Brain microvascular endothelial cell (primary cell): ENCODE results near the gene RNF182.
"Not testable (repeated sequence)": the region's sequence is repeated elsewhere in the genome, so short reads cannot be mapped to it uniquely, and the experiment has no call there.

ENCODE experiments used
- DNase-seq: peaks from one replicate; pipeline ENCODE4 v3.0.0-alpha.2; 2020
- H3K27ac ChIP-seq: fragments of 250-450 bp; sonication (Bioruptor Pico); 2 replicates; pipeline ENCODE4 v1.5.1; 2020; ENCODE audit warnings: mild to moderate bottlenecking, moderate library complexity
- H3K27me3 ChIP-seq: fragments of 250-450 bp; sonication (Bioruptor Pico); replicated peaks from 2 replicates; pipeline ENCODE4 v1.5.1; 2020; ENCODE audit warnings: mild to moderate bottlenecking
- H3K36me3 ChIP-seq: fragments of 250-450 bp; sonication (Bioruptor Pico); replicated peaks from 2 replicates; pipeline ENCODE4 v1.5.1; 2020; ENCODE audit warnings: mild to moderate bottlenecking
- H3K4me3 ChIP-seq: 2 replicates; pipeline ENCODE4 v1.5.1; 2011; ENCODE audit warnings: low read depth, mild to moderate bottlenecking, control low read depth, low read length, moderate library complexity
- in situ Hi-C: cut with HindIII; loops from 2 replicates; pipeline ENCODE4 v1.10.0; 2017; ENCODE audit warnings: low sequenced_read_pairs, low pct_ligation_motif_present
- TF ChIP-seq, protein P1 (sequence below): IDR thresholded peaks from 2 replicates; pipeline ENCODE4 v1.5.1; 2011; ENCODE audit warnings: low read depth, mild to moderate bottlenecking, moderate library complexity, low read length, control low read depth, inconsistent platforms; ENCODE audit errors: missing control alignments

RNF182 gene, protein sequence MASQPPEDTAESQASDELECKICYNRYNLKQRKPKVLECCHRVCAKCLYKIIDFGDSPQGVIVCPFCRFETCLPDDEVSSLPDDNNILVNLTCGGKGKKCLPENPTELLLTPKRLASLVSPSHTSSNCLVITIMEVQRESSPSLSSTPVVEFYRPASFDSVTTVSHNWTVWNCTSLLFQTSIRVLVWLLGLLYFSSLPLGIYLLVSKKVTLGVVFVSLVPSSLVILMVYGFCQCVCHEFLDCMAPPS

GRCh38 chr6:13924949-13925881, at the start of gene RNF182:
RNF182 (plus strand) TSS chr6:13924952; CDS start chr6:13977120, 52,168 bp downstream.
- DNase-seq, result no peak
- H3K27ac ChIP-seq, result peak within 1 kb of the TSS; percentile 62
- peak within 1 kb of the TSS; percentile 71 for H3K4me3 ChIP-seq
- TF ChIP-seq, protein P1, sequence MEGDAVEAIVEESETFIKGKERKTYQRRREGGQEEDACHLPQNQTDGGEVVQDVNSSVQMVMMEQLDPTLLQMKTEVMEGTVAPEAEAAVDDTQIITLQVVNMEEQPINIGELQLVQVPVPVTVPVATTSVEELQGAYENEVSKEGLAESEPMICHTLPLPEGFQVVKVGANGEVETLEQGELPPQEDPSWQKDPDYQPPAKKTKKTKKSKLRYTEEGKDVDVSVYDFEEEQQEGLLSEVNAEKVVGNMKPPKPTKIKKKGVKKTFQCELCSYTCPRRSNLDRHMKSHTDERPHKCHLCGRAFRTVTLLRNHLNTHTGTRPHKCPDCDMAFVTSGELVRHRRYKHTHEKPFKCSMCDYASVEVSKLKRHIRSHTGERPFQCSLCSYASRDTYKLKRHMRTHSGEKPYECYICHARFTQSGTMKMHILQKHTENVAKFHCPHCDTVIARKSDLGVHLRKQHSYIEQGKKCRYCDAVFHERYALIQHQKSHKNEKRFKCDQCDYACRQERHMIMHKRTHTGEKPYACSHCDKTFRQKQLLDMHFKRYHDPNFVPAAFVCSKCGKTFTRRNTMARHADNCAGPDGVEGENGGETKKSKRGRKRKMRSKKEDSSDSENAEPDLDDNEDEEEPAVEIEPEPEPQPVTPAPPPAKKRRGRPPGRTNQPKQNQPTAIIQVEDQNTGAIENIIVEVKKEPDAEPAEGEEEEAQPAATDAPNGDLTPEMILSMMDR, result no peak
- H3K27me3 ChIP-seq, result no peaks in the 10 kb centered on the region
- in situ Hi-C loops, result loop anchor here (25.0 kb wide), 1 partner anchor 137 kb away; no protein-coding TSS in a partner anchor
- H3K36me3 ChIP-seq, result no peaks in the 10 kb centered on the region

GRCh38 chr6:13877051-13877450, 47.7 kb upstream of the RNF182 start:
- TF ChIP-seq, protein P1, result no peak
- Histone ChIP-seq H3K36me3 (no peaks in the 10 kb centered on the region), H3K4me3 (no peak overlapping the region), H3K27ac (no peak overlapping the region), H3K27me3 (no peaks in the 10 kb centered on the region)
- in situ Hi-C loops, result no loop called here
- peak; percentile 63 for DNase-seq

DNA sequence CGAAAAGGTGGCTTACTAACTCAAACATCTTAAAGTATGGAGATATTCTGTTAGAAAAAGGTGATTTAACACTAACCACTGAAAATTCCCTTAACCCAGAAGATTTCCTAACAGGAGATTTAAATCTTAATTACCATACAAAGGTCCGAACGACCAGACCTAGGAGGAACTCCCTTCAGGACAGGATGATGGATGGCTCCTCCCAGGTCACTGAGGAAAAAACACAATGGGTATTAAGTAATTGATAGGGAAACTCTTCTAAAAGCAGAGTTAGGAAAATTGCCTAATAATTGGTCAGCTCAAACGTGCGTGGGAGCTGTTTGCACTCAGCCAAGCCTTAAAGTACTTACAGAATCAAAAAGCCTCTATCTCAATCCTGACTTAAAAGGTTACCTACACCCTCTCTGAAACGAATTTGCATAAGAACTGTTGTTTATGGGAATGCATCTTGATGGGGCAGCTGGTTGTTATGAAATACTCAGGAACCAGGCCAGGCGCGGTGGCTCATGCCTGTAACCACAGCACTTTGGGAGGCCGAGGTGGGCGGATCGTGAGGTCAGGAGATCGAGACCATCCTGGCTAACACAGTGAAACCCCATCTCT, 44.6 kb upstream of the RNF182 start:
- in situ Hi-C loops, H3K27ac ChIP-seq, H3K36me3 ChIP-seq, DNase-seq, H3K4me3 ChIP-seq, H3K27me3 ChIP-seq: not testable (repeated sequence)

- no peak overlapping the region for H3K27ac ChIP-seq
- no peaks in the 10 kb centered on the region for H3K36me3 ChIP-seq
- TF ChIP-seq, protein P1, result no peak
- in situ Hi-C loops, result no loop called here
- H3K4me3 ChIP-seq, result no peak overlapping the region
- no peaks in the 10 kb centered on the region for H3K27me3 ChIP-seq
- no peak for DNase-seq
Observed at GRCh38 chr6:13881621-13882165, 43.1 kb upstream of the RNF182 start.

DNA sequence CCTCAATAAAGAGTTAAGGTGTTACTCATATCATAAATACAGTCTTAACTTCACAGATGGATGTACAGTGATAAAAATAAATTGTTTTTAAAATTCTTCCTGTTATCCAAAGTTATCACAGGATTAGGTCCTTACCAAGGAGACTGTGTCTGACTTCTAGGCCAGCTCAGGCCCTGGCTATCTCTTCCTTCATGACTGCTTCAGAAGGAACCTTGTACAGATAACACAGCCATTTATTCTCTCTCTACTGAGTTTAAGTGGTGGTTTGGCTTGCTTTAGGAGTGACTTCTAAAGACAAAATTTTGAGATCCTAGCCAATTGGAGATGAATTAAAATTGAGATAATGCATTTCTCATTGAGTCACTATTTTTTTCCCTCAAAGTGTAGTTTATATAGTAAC, 40.8 kb upstream of the RNF182 start:
- TF ChIP-seq, protein P1, result no peak
- no peak overlapping the region for H3K27ac ChIP-seq
- in situ Hi-C loops, result no loop called here
- no peak for DNase-seq
- no peaks in the 10 kb centered on the region for H3K36me3 ChIP-seq
- H3K4me3 ChIP-seq, result no peak overlapping the region
- no peaks in the 10 kb centered on the region for H3K27me3 ChIP-seq

DNA sequence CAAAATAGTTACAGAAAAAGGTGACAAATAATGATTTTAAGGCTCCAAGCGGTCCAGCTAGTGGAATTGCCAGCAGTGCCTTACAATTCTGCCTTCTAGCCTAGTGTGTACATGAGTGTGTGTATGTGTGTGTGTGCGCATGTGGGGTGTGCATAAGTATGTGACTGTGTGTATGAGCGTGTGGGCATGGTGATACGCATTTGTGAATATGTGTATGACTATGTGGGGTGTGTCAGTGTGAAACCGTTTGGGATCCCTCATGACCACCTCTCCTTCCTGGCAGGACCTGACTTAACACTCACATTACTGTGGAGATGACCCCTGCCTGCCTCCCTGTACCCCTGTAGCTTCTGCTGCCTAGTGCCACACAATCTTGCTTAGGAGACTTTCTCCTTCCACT, 40.4 kb upstream of the RNF182 start:
- no peaks in the 10 kb centered on the region for H3K36me3 ChIP-seq
- H3K27ac ChIP-seq, result no peak overlapping the region
- DNase-seq, result no peak
- TF ChIP-seq, protein P1, result no peak
- H3K4me3 ChIP-seq, result no peak overlapping the region
- H3K27me3 ChIP-seq, result no peaks in the 10 kb centered on the region
- in situ Hi-C loops, result no loop called here
